ENCODE results near the gene HAL. TPM values are rescaled to one million over a fixed set of nuclear protein-coding genes. Genes with fewer than 3 reads are reported as not detected.

Gene HAL, protein sequence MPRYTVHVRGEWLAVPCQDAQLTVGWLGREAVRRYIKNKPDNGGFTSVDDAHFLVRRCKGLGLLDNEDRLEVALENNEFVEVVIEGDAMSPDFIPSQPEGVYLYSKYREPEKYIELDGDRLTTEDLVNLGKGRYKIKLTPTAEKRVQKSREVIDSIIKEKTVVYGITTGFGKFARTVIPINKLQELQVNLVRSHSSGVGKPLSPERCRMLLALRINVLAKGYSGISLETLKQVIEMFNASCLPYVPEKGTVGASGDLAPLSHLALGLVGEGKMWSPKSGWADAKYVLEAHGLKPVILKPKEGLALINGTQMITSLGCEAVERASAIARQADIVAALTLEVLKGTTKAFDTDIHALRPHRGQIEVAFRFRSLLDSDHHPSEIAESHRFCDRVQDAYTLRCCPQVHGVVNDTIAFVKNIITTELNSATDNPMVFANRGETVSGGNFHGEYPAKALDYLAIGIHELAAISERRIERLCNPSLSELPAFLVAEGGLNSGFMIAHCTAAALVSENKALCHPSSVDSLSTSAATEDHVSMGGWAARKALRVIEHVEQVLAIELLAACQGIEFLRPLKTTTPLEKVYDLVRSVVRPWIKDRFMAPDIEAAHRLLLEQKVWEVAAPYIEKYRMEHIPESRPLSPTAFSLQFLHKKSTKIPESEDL
- under 0.01 TPM in 1 of 2 replicates, not detected in the other for total RNA-seq (2012; rRNA removed)

DNA sequence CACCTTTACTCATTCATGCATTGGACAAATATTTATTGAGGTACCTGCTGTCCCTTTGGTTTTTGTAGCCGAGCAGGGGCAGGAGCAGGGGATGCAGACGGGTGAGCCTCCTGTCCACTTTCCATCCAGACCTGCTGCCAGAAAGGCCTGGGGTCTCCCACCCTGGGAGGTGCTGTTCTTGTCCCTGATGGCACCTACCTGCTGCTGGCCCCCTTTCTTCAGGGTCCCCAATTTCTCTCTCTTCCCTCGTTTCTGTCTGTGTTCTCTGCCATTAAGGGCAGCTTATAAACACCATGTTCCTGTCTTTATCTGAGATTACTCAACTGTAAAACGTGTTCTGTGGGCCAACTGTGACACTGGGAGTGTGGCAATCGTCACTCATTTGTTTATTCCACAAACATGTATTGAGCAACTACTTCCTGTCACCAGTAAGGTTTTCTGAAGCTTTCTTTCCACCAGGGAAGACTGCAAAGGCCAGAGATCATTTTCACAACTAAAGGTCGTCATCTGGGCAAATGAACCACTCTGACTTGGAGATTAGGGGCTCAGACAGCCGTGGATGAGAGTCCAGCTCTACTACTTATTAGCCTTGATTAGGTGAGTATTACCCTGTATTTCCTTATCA lies at the start of gene HAL:
Gene HAL (minus strand): TSS at position 311 of the 625 bp plus-strand sequence. CDS start 434 bp downstream, outside the sequence.
- Histone ChIP-seq H3K4me1 (ENCODE audit: control insufficient read depth, insufficient read depth, low read length) (no peaks in the 10 kb centered on the region), H3K4me3 (ENCODE audit: low read length) (no peak within 1 kb of the TSS), H3K9ac (ENCODE audit: low read depth, low read length) (no peak within 1 kb of the TSS), H3K9me3 (replicated peaks; ENCODE audit: low read length) (no peaks in the 10 kb centered on the region), H3K4me2 (ENCODE audit: low read length) (no peak within 1 kb of the TSS), H3K36me3 (ENCODE audit: insufficient read depth, low read length) (no peaks in the 10 kb centered on the region), H3K27me3 (ENCODE audit: control insufficient read depth, insufficient read depth, low read length) (peaks cover 16% of the 10 kb centered on the region)

DNA sequence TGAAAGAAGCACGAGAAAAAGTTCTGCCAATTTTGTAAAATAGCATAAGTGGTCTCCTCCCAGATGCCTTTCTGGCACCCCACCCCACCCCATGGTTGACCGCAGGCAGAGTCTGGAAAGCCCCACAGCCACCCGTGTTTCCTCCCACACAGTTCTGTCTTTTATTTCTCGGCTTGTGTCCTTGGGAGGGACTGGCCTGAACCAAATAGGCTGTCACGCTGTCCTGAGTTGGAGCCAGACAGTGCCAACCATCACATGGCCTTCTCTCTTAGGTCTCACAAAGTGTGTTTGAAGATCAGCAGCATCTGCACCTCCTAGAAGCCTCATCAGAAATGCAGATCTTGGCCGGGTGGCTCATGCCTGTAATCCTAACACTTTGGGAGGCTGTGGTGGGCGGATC lies 49.4 kb upstream of the HAL start:
- H3K36me3 ChIP-seq (ENCODE audit: insufficient read depth, low read length) = no peaks in the 10 kb centered on the region
- H3K4me2 ChIP-seq (ENCODE audit: low read length) = no peak overlapping the region
- no peaks in the 10 kb centered on the region for H3K27me3 ChIP-seq (ENCODE audit: control insufficient read depth, insufficient read depth, low read length)
- no peak overlapping the region for H3K9ac ChIP-seq (ENCODE audit: low read depth, low read length)
- no peak overlapping the region for H3K4me3 ChIP-seq (ENCODE audit: low read length)
- H3K4me1 ChIP-seq (ENCODE audit: control insufficient read depth, insufficient read depth, low read length) = peaks cover 35% of the 10 kb centered on the region
- H3K9me3 ChIP-seq (replicated peaks; ENCODE audit: low read length) = no peaks in the 10 kb centered on the region

DNA sequence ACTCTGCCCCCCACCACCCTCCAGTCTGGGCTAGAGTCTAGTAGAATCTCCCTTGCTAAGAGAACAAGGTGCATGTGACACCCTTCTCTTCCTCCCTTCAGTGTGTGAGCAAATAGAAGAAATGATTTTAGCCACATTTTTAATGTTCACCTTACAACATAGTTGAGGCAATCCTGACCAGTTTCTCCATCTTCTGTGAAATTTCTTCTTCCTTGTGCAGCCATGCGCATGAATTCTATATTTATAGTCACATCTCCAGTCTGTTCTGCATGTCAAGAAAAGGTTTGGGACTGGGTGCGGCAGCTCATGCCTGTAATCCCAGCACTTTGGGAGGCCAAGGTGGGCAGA lies 48.8 kb upstream of the HAL start:
- peaks cover 35% of the 10 kb centered on the region for H3K4me1 ChIP-seq (ENCODE audit: control insufficient read depth, insufficient read depth, low read length)
- no peaks in the 10 kb centered on the region for H3K9me3 ChIP-seq (replicated peaks; ENCODE audit: low read length)
- no peaks in the 10 kb centered on the region for H3K27me3 ChIP-seq (ENCODE audit: control insufficient read depth, insufficient read depth, low read length)
- H3K36me3 ChIP-seq (ENCODE audit: insufficient read depth, low read length) = no peaks in the 10 kb centered on the region
- no peak overlapping the region for H3K9ac ChIP-seq (ENCODE audit: low read depth, low read length)
- no peak overlapping the region for H3K4me3 ChIP-seq (ENCODE audit: low read length)
- H3K4me2 ChIP-seq (ENCODE audit: low read length) = peak overlapping the region; percentile 27

DNA sequence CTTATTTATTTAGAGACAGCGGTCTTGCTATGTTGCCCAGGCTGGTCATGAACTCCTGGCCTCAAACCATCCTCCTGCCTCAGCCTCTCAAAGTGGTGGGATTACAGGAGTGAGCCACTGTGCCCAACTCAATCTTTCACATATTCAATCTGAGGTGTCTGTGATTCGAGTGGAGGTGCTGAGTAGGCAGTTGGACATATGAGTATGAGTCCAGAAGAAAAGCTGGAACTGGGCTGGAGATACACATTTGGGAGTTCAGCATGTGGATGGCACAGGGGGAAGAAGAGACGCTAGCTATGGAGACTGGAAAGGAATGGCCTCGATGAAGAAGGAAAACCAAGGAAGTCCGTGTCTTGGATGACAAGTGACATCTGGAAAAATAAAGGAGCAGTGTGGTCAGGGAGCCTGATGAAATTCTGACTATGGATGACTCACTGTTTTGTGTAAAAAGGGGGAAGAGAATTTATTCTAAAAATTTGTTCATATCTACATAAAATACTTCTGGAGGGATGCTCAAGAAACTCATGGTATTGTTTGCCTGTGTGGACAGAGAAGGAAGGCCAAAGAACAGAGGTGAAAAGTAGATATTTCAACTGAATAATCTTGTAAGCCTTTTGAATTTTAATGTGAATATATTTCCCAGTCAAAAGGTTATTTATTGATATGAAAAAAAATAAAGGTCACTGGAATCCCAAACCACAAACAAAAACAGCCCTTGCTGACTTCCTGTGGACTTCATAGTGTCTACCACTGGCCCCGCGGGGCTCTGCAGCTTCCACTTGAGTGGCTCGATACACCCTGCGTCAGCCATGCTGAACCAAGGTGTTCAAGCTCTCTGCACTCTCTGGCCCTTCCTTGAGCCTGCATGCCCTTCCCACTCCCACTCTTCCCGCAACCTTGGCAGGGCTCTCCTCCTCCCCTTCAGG lies 48.1 kb upstream of the HAL start:
- H3K4me2 ChIP-seq (ENCODE audit: low read length) = peak overlapping the region; percentile 27
- no peaks in the 10 kb centered on the region for H3K36me3 ChIP-seq (ENCODE audit: insufficient read depth, low read length)
- no peak overlapping the region for H3K9ac ChIP-seq (ENCODE audit: low read depth, low read length)
- no peaks in the 10 kb centered on the region for H3K9me3 ChIP-seq (replicated peaks; ENCODE audit: low read length)
- no peak overlapping the region for H3K4me3 ChIP-seq (ENCODE audit: low read length)
- no peaks in the 10 kb centered on the region for H3K27me3 ChIP-seq (ENCODE audit: control insufficient read depth, insufficient read depth, low read length)
- peaks cover 35% of the 10 kb centered on the region for H3K4me1 ChIP-seq (ENCODE audit: control insufficient read depth, insufficient read depth, low read length)

DNA sequence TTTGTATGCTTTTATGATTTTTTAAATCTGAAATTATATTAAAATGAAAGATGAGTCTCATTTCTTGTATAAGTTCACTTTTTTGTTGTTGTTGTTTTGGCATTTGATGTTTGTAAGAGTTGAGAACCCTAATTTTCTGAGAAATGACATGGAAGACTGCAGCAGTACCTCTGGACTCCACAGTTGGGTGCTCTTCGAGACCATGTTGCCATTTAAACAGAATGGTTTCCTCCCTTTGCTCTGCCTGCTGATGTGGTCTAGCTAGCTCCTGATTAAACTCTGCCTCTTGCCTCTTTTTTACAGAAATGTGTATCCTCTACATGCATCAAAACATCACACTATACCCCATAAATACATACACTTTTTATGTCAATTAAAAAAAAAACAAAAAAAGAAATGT lies 45.0 kb upstream of the HAL start:
- no peaks in the 10 kb centered on the region for H3K9me3 ChIP-seq (replicated peaks; ENCODE audit: low read length)
- H3K4me1 ChIP-seq (ENCODE audit: control insufficient read depth, insufficient read depth, low read length) = peaks cover 22% of the 10 kb centered on the region
- H3K27me3 ChIP-seq (ENCODE audit: control insufficient read depth, insufficient read depth, low read length) = no peaks in the 10 kb centered on the region
- H3K4me3 ChIP-seq (ENCODE audit: low read length) = no peak overlapping the region
- H3K9ac ChIP-seq (ENCODE audit: low read depth, low read length) = no peak overlapping the region
- no peak overlapping the region for H3K4me2 ChIP-seq (ENCODE audit: low read length)
- no peaks in the 10 kb centered on the region for H3K36me3 ChIP-seq (ENCODE audit: insufficient read depth, low read length)

DNA sequence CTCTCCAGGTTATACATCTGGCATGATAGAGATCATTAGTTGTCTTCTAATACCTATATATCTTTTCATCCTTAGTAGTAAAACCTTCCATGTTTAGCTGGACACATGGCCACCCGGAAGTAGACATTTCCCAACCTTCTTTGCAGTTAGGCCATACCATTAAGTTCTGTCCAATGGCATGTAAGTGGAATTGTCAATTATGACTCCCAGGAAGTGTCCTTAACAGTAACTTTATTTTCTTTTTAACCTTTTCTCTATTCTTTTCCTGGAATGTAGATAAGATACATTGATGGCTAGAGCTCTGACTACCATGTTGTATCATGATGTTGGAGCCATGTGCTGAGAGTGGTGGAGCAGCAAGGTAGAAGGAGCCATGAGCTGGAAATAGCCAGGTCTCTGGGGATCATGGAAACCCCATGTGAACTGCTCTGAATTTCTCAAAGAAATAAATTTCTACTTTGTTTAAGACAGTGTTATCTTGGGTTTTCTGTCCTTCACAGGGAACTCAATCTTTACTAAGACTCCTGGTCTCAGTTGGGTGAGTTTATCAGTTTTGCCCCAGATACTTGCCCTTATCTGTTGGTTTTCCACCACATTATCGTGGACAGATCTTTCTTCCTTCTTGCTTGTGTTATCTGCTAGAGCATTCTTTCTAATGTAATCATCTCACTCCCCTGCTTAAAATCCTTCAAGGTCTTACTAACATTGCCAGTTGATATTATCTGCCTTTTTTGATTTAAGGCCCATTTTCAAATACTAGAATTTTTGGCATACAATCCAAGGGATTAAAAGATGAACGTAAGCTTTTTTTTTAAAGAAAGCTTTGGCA lies 44.4 kb upstream of the HAL start:
- Histone ChIP-seq H3K36me3 (ENCODE audit: insufficient read depth, low read length) (no peaks in the 10 kb centered on the region), H3K9ac (ENCODE audit: low read depth, low read length) (no peak overlapping the region), H3K4me2 (ENCODE audit: low read length) (no peak overlapping the region), H3K4me1 (ENCODE audit: control insufficient read depth, insufficient read depth, low read length) (peaks cover 19% of the 10 kb centered on the region), H3K27me3 (ENCODE audit: control insufficient read depth, insufficient read depth, low read length) (no peaks in the 10 kb centered on the region), H3K4me3 (ENCODE audit: low read length) (no peak overlapping the region), H3K9me3 (replicated peaks; ENCODE audit: low read length) (no peaks in the 10 kb centered on the region)

DNA sequence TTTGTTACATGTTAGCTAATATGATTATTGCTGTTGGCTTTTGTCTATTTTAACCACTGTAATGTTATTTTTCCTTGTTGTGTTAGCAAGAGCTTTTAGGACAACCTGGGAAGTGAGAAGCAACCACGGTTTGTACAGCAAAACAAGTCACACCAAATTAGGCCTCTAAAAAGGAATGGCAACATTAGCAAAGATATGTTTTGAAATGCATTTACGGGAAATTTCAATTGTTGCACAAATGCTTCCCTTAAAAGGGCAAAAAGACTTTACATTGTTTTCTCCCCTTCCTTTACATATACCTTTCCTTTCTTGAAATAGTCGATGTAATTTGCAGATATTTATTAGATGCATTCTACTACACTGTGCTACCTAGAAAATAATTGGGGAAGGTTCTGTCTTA lies 43.4 kb upstream of the HAL start:
- H3K9me3 ChIP-seq (replicated peaks; ENCODE audit: low read length) = no peaks in the 10 kb centered on the region
- H3K27me3 ChIP-seq (ENCODE audit: control insufficient read depth, insufficient read depth, low read length) = no peaks in the 10 kb centered on the region
- H3K36me3 ChIP-seq (ENCODE audit: insufficient read depth, low read length) = no peaks in the 10 kb centered on the region

DNA sequence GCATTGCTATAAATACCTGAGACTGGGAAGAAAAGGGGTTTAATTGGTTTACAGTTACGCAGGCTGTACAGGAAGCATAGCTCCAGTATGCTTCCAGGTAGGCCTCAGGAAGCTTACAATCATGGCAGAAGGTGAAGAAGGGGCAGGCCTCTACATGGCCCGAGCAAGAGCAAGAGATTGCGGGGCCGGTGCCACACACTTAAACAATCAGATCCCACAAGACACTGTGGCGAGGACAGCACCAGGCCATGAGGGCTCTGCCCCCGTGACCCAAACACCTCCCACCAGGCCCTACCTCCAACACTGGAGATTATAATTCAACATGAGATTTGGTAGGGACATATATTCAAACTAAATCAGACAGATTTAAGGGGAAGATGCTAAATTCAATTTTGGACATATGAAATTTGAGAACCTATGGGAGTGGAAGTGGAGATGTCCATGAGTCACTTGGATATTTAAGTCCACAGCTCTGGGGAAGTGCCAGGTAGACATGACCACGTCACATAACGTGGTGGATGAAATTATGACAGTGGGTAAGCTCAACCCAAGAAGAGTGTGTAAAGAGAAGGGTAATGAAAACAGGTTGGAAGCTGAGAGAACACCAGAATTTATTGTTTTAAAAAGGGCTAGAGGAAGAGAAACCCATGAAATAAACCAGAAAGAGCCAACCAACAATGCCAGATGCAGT lies 40.8 kb upstream of the HAL start:
- Histone ChIP-seq H3K27me3 (ENCODE audit: control insufficient read depth, insufficient read depth, low read length) (no peaks in the 10 kb centered on the region), H3K4me3 (ENCODE audit: low read length) (no peak overlapping the region), H3K36me3 (ENCODE audit: insufficient read depth, low read length) (no peaks in the 10 kb centered on the region), H3K9ac (ENCODE audit: low read depth, low read length) (no peak overlapping the region), H3K9me3 (replicated peaks; ENCODE audit: low read length) (no peaks in the 10 kb centered on the region), H3K4me2 (ENCODE audit: low read length) (no peak overlapping the region), H3K4me1 (ENCODE audit: control insufficient read depth, insufficient read depth, low read length) (peaks cover 12% of the 10 kb centered on the region)

More for the DNA sequence above, 43.4 kb upstream of the HAL start:
- Histone ChIP-seq H3K4me2 (ENCODE audit: low read length) (no peak overlapping the region), H3K4me1 (ENCODE audit: control insufficient read depth, insufficient read depth, low read length) (peaks cover 11% of the 10 kb centered on the region), H3K4me3 (ENCODE audit: low read length) (no peak overlapping the region), H3K9ac (ENCODE audit: low read depth, low read length) (no peak overlapping the region)

DNA sequence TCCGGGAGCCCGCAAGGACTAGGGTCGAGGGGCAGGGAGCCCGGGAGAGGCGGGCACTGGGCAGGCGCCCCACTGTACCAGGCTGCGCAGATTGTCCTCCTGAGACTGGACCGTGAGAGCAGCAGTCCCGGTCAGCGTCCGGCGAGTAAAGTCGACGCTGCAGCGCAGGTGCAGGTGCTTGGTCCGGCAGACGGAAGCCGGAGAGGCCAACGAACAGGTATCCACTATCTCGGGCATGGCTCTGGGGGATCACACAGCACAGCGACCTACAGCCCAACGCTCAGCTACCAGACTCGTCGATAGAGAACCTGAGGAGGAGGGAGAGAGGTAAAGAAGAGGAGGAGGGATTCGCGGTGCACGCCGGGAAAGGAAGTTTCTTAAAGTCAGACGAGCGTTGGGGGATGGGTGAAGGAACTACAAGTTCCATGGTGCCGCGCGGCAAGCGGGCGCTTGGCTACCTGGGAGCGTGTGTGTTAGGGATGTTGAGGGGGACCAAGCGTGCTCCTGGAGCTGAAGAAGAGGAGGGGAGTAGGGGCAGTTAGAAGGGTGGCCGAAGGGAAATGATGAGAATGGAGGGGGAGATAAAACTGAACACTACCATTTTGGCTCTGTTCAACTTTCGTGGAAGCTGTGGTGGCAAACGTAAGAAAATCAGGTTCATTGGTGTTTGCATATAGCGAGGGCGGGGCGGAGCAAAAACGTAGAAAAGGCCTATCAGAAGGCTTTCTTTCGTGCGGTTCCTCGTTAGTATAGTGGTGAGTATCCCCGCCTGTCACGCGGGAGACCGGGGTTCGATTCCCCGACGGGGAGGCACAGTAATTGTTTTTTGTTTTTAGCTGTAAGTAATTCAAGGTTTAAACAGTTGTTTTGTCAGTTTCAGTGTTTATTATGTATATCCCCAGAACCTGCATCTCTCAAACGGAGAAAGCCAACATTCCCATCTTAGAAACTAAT lies 39.4 kb upstream of the HAL start, which contains the start of gene LTA4H:
Gene LTA4H (minus strand): TSS at position 305 of the 954 bp plus-strand sequence. CDS start 68 bp downstream, at position 237.
- Histone ChIP-seq H3K4me3 (ENCODE audit: low read length) (peak within 1 kb of the TSS; percentile 86), H3K36me3 (ENCODE audit: insufficient read depth, low read length) (no peaks in the 10 kb centered on the region), H3K9me3 (replicated peaks; ENCODE audit: low read length) (no peaks in the 10 kb centered on the region), H3K4me2 (ENCODE audit: low read length) (peak within 1 kb of the TSS; percentile 92), H3K9ac (ENCODE audit: low read depth, low read length) (peak within 1 kb of the TSS; percentile 82), H3K27me3 (ENCODE audit: control insufficient read depth, insufficient read depth, low read length) (no peaks in the 10 kb centered on the region), H3K4me1 (ENCODE audit: control insufficient read depth, insufficient read depth, low read length) (peaks cover 12% of the 10 kb centered on the region)
